Stimulated activated CD4-positive, alpha-beta T cell treated with anti-CD3 and anti-CD28 coated beads, Interleukin-1b, Interleukin-23, amount 100 ng/mL, for 1 hour (primary cell): ENCODE data around the gene OR52J3.

ENCODE experiments used
- DNase-seq, 2 donors: peaks; one replicate each; pipeline ENCODE4 v3.0.0-alpha.2; 2020; ENCODE audit warnings: low read depth in 2 of 2

OR52J3 gene

DNA sequence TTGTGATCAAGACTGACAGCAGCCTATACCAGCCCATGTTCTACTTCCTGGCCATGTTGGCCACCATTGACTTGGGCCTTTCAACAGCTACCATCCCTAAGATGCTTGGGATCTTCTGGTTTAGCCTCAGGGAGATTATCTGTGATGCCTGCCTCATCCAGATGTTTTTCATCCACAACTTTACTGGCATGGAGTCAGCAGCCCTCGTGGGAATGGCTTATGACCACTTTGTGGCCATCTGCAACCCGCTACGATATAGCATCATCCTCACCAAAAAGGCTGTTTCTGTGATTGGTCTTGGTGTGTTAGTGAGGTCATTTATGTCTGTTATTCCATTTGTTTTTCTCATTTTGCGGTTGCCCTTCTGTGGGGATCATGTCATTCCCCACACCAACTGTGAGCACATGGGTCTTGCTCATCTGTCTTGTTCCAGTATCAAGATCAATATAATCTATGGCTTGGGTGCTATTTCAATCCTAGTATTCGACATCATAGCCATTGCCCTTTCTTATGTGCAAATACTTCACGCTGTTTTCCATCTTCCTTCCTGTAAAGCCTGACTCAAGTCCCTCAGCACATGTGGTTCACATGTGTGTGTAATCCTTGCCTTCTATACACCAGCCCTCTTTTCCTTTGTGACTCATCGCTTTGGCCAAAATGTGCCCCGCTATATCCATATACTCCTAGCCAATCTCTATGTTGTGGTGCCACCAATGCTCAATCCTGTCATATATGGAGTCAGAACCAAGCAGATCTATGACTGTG lies 46.7 kb downstream of the OR52J3 start:
- no peak for DNase-seq

DNA sequence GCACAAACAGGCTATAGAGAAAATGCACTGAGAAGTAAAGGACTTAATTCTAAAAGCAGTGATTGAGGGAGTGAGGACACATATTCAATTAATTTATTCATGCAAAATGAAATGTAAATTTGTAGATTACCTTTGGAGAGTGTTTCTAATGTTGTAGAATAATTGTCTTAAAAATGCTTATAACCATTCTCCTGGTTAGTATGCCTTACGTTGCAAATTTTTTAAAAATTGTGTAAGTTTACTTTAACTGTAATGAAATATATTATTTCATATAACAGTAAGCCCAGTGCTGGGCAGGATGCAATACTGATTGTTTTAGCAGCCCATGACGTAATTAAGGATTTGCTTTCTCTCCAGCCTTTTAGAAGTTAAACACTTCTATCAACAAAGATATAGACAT lies 49.7 kb downstream of the OR52J3 start:
- DNase-seq: no peak
